ENCODE data around the gene GNGT1.

GRCh38 chr7:93858857-93859256, 47.5 kb upstream of the GNGT1 start:
- no peak for TF ChIP-seq CTCF (optimal IDR thresholded peaks at IDR 0.05 in 1 of 3, IDR thresholded peaks at IDR 0.05 in 1 of 3, conservative IDR thresholded peaks at IDR 0.05 in 1 of 3; ENCODE audit: extremely low read depth in 1 of 3, insufficient read depth in 2 of 3, low read length in 3 of 3)
- TF ChIP-seq EZH2 (IDR thresholded peaks at IDR 0.05; ENCODE audit: low read length) = no peak

Measured in keratinocyte (primary cell).